Mucosa of rectum (tissue), 2 donors: Measurements from ENCODE around the gene SMG9.
A peak's percentile ranks its signal among the peaks of the same experiment; 100 is the strongest.

Experiments used
- H3K27ac ChIP-seq, 2 donors: one replicate each; pipeline ENCODE4 v1.7.0; 2013; ENCODE audit warnings: inconsistent platforms in 2 of 2, low read depth in 2 of 2, low read length in 2 of 2
- H3K27me3 ChIP-seq, 2 donors: one replicate each; pipeline ENCODE4 v1.7.0; 2013; ENCODE audit warnings: low read length in 2 of 2; ENCODE audit not compliant: control insufficient read depth in 2 of 2, insufficient read depth in 2 of 2
- H3K36me3 ChIP-seq, 2 donors: one replicate each; pipeline ENCODE4 v1.7.0; 2013; ENCODE audit warnings: low read length in 2 of 2; ENCODE audit not compliant: control insufficient read depth in 2 of 2, insufficient read depth in 2 of 2
- H3K4me1 ChIP-seq, 2 donors: one replicate each; pipeline ENCODE4 v1.7.0; 2013; ENCODE audit warnings: low read length in 2 of 2, mild to moderate bottlenecking in 1 of 2; ENCODE audit not compliant: control insufficient read depth in 2 of 2, insufficient read depth in 2 of 2
- H3K4me3 ChIP-seq, 2 donors: one replicate each; pipeline ENCODE4 v1.7.0; 2013; ENCODE audit warnings: low read length in 2 of 2
- H3K9ac ChIP-seq, 2 donors: one replicate each; pipeline ENCODE4 v1.7.0; 2013; ENCODE audit warnings: low read length in 2 of 2, low read depth in 1 of 2, mild to moderate bottlenecking in 1 of 2
- H3K9me3 ChIP-seq, 2 donors: one replicate each; pipeline ENCODE4 v1.7.0; 2013; ENCODE audit warnings: low read length in 2 of 2; ENCODE audit not compliant: control insufficient read depth in 2 of 2
- donor health status: healthy.
- donor health status: Normal muscosa, but diverticular disease.

Gene SMG9

DNA sequence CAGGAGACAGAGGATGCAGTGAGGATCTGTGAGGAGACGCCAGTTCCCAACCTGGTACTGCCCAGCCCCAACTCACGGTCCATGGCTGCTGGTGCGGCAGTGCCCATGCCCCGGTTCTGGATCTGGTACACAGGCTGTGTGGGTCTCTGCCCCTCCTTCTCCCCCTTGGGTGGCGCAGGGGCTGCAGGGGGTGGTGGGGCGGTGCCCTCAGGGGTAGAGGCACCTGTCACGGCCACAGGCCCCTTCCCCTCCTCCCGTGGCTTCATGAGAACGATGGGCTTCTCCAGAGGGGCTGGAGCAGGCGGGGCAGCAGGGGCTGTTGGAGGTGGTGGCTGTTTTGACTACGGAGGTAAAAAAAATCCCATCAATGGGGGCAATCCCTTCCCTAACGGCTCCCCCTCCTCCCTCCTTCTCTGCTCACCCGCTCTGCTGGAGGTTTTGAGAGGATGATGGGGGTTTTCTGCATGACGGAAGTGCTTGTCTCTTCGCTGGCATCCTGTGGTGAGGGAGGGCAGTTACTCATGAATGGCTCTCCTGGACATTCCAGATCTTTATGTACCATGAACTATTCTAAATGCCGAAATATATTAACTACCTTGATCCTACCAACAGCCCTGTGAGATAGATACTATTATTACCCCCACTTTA, 7.1 kb downstream of the SMG9 start:
- H3K36me3 ChIP-seq: peaks cover 56 to 59% of the 10 kb centered on the region in 2 donors
- no peak overlapping the region for H3K27ac ChIP-seq
- H3K9me3 ChIP-seq: no peaks in the 10 kb centered on the region
- peaks cover 10 to 14% of the 10 kb centered on the region in 2 donors for H3K4me1 ChIP-seq
- H3K27me3 ChIP-seq: no peaks in the 10 kb centered on the region
- H3K4me3 ChIP-seq: no peak overlapping the region
- no peak overlapping the region for H3K9ac ChIP-seq

DNA sequence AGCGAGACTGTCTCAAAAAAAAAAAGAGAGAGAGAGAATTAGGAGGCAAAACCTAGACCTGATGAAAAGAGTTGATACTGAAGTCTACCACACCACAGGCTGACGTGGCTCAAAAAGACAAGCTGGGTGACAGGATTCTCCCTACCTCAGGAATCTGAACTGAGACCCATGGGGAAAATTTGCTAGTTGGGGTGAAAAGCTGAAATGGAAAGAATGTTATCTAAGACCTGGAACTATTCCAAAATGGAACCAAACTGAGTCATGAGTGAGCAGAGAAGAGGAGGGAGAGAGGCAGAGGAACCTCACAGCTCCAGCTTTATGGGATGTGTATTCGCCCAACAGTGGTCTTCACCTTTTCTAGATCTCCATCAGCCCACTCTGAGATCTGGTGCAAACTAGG, 11.7 kb downstream of the SMG9 start:
- no peak overlapping the region for H3K27ac ChIP-seq

DNA sequence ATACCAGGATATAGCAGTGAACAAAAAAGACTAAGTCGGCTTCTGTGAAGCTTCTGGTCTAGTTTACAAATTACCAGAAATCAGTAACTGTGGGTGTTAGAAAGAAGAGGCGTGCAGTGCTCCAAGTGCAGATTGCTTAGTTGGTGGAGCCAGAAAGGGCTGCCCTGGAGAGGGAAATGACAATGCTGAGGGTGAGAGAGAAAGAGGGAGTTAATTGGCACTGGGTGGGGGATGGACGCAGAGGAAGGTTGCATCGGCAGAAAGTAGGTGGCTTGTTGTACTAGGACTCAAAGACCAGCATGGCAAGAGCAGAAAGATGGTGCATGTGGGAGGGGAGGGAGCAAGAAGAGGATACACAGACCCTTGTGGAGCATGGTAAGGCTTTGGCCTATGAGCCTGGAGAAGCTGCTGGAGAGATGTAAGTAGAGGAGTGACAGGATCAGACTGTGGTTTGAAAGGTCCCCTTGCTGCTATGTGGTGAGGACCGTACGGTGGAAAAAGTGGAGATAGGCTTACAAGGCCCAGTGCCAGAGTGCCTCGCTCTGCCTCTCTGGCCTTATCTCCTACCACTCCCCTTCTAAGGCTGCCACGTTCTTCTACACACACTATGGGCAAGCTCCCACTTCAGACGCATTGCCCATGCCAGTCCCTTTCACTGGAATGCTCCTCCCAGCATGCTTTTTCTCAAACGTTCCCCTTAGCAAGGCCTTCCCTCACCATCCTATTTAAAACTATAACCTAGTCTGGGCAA, 13.5 kb downstream of the SMG9 start:
- peaks cover 33 to 73% of the 10 kb centered on the region in 2 donors for H3K36me3 ChIP-seq
- no peaks in the 10 kb centered on the region for H3K9me3 ChIP-seq
- no peak overlapping the region for H3K4me3 ChIP-seq
- peak overlapping the region; percentile 95 to 97 for H3K27ac ChIP-seq
- peaks cover 26 to 34% of the 10 kb centered on the region in 2 donors for H3K4me1 ChIP-seq
- no peak overlapping the region for H3K9ac ChIP-seq
- H3K27me3 ChIP-seq: no peaks in the 10 kb centered on the region

More for the DNA sequence above, 11.7 kb downstream of the SMG9 start:
- Histone ChIP-seq H3K4me3 (no peak overlapping the region), H3K27me3 (no peaks in the 10 kb centered on the region), H3K36me3 (peaks cover 40 to 70% of the 10 kb centered on the region in 2 donors), H3K9ac (no peak overlapping the region), H3K4me1 (peaks cover 26 to 34% of the 10 kb centered on the region in 2 donors), H3K9me3 (no peaks in the 10 kb centered on the region)

- Histone ChIP-seq H3K4me3 (peak overlapping the region; percentile 17 to 46), H3K27ac (peak overlapping the region; percentile 95 to 97), H3K9me3 (no peaks in the 10 kb centered on the region), H3K9ac (peak overlapping the region; percentile 62 to 75), H3K27me3 (no peaks in the 10 kb centered on the region), H3K4me1 (peaks cover 25 to 29% of the 10 kb centered on the region in 2 donors), H3K36me3 (peaks cover 31 to 72% of the 10 kb centered on the region in 2 donors)
Measured at GRCh38 chr19:43739439-43740235, 15.1 kb downstream of the SMG9 start.

- Histone ChIP-seq H3K4me3 (peak overlapping the region in 1 of 2 donors; percentile 17), H3K4me1 (peaks cover 24 to 27% of the 10 kb centered on the region in 2 donors), H3K27ac (peak overlapping the region; percentile 95 to 97), H3K9ac (peak overlapping the region; percentile 38 to 62), H3K9me3 (no peaks in the 10 kb centered on the region), H3K36me3 (peaks cover 29 to 70% of the 10 kb centered on the region in 2 donors), H3K27me3 (no peaks in the 10 kb centered on the region)
Measured at GRCh38 chr19:43738780-43739211, 16.0 kb downstream of the SMG9 start.

DNA sequence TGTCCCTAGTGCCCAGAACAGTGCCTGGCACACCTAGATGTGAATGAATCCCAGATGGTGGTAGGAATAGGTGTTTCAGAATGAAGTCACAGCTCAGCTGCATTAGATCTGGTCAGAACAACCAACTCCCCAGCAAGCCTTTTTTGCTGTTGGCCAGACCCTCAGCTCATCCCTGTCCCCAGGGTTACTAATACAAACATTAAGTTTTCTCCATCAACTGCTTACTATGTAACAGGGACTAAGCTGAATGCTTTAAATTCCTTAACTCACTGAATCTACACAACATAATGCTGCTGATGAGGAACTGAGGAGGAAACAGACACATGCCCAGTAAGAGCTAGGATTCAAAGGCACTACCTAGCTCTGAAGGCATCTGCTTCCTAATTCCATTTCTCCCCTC, 18.8 kb downstream of the SMG9 start:
- Histone ChIP-seq H3K27me3 (no peaks in the 10 kb centered on the region), H3K4me1 (peaks cover 22 to 23% of the 10 kb centered on the region in 2 donors), H3K9ac (no peak overlapping the region), H3K9me3 (no peaks in the 10 kb centered on the region), H3K36me3 (peaks cover 41 to 75% of the 10 kb centered on the region in 2 donors), H3K4me3 (no peak overlapping the region), H3K27ac (no peak overlapping the region)

GRCh38 chr19:43735013-43735412, 19.7 kb downstream of the SMG9 start:
- Histone ChIP-seq H3K27ac (no peak overlapping the region), H3K4me1 (peaks cover 12 to 15% of the 10 kb centered on the region in 2 donors), H3K9me3 (no peaks in the 10 kb centered on the region), H3K4me3 (no peak overlapping the region), H3K9ac (no peak overlapping the region), H3K36me3 (peaks cover 43 to 72% of the 10 kb centered on the region in 2 donors), H3K27me3 (no peaks in the 10 kb centered on the region)

GRCh38 chr19:43731846-43732245, 22.9 kb downstream of the SMG9 start:
- Histone ChIP-seq H3K36me3 (peaks cover 34 to 67% of the 10 kb centered on the region in 2 donors), H3K27ac (no peak overlapping the region)

GRCh38 chr19:43731346-43731745, 23.4 kb downstream of the SMG9 start:
- Histone ChIP-seq H3K27me3 (no peaks in the 10 kb centered on the region), H3K9me3 (no peaks in the 10 kb centered on the region), H3K4me1 (no peaks in the 10 kb centered on the region), H3K36me3 (peaks cover 34 to 62% of the 10 kb centered on the region in 2 donors), H3K27ac (no peak overlapping the region), H3K4me3 (no peak overlapping the region), H3K9ac (no peak overlapping the region)

More at GRCh38 chr19:43731846-43732245, 22.9 kb downstream of the SMG9 start:
- Histone ChIP-seq H3K4me1 (no peaks in the 10 kb centered on the region), H3K27me3 (no peaks in the 10 kb centered on the region), H3K4me3 (no peak overlapping the region), H3K9me3 (no peaks in the 10 kb centered on the region), H3K9ac (no peak overlapping the region)
